ENCODE data around the gene NFATC1. TPM values are rescaled to one million over a fixed set of nuclear protein-coding genes. Genes with fewer than 3 reads are reported as not detected.
"Not testable (repeated sequence)": the region's sequence is repeated elsewhere in the genome, so short reads cannot be mapped to it uniquely, and the experiment has no call there.

Gene NFATC1
- total RNA-seq, 1 donor from 2014 or later = 1.1 TPM

DNA sequence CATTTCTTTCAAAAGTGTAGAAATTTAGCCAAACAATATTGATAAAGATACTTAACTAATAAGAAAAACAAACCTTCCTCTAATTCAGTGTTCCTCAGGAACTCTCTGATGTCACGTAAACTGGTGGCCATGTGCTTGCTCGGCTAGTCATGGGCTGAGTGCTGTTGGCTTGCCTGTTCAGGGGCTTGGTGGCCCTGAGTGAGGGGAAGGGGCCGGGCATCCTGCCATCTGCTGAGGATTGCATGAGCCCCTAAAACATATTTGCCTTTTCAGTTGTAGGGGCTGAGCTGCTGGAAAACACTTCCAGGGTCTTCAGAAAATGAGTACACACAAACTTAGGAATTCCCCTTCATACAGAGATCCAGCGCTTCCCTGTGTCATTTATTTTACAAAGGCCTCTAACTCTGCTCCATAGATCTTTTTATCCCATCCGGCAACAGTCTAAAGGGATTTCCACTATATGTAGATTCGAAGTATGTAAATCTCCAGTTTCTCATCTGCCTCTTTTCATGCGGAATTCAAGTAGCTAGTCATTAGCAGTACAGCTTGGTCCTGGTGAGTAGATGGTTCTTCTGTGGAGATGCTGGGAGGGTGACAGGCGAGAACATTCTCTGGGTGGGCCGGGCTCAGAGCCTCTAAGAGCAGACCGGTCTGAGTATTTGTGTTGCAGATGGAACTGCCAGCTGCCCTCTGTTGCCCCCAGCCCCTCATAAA, 20.1 kb upstream of the NFATC1 start:
- DNase-seq (ENCODE audit: low read depth) = no peak

- not testable (repeated sequence) for DNase-seq (ENCODE audit: low read depth)
Observed at GRCh38 chr18:79376661-79377060, 19.1 kb upstream of the NFATC1 start.

- no peak for DNase-seq (ENCODE audit: low read depth)
Observed at GRCh38 chr18:79377187-79377891, 18.4 kb upstream of the NFATC1 start.

- peak; percentile 44 for DNase-seq (ENCODE audit: low read depth)
Observed at GRCh38 chr18:79378536-79379250, 17.0 kb upstream of the NFATC1 start.

- DNase-seq (ENCODE audit: low read depth) = no peak
Observed at GRCh38 chr18:79379251-79379905, 16.4 kb upstream of the NFATC1 start.

- no peak for DNase-seq (ENCODE audit: low read depth)
Observed at GRCh38 chr18:79379931-79380815, 15.6 kb upstream of the NFATC1 start.

DNA sequence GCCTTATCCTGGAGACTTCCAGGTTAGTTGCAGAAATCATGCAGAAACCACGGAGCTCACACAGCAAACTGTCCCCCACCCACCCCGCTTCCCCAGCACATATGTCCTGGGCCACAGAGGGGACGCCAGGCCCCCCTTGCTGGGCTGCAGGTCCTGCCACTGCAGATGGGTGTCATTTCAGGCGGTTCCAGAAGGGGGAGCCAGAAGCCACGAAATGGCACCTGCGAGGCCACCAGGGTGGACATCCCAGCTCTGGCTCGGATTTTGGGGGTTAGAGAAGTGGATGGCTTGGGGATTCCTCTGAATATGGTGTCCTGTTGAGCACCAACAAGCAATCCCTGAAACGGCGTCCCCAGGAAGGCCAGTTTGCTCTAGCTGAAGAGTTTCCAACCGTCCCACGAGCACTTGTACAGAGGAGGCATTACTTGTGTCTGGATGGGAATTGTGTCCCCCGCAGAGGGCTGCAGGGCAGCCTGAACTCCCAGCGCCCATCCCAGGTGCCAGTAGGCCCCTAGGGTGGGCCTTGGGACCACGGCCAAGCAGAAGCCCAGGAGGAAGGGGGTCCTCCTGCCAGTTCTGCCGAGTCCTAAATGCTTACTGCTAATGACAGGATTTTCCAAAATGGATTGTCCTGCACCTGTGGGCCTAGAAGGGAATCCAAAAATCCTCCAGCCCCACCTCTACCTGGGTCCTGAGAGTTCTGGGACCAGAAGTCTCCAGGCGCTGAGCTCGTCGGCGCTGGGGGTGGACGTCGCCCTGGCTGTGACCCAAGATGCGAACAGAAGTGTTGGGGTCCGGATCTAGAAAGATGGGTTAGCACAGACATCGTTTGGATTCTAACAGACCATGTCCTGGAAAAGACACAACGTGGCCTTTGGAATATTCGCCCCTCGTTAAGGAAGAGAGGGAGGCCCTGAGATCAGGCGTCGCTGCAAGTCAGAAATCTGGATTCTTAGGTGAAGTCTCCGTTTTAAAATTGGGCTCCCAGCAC, 14.6 kb upstream of the NFATC1 start:
- DNase-seq (ENCODE audit: low read depth) = no peak

- DNase-seq (ENCODE audit: low read depth) = no peak
Observed at GRCh38 chr18:79381811-79382311, 13.9 kb upstream of the NFATC1 start.

GRCh38 chr18:79382681-79383387, 12.9 kb upstream of the NFATC1 start:
- DNase-seq (ENCODE audit: low read depth) = no peak

GRCh38 chr18:79383388-79384056, 12.2 kb upstream of the NFATC1 start:
- no peak for DNase-seq (ENCODE audit: low read depth)

GRCh38 chr18:79384151-79384807, 11.5 kb upstream of the NFATC1 start:
- DNase-seq (ENCODE audit: low read depth) = no peak

GRCh38 chr18:79384834-79385233, 10.9 kb upstream of the NFATC1 start:
- DNase-seq (ENCODE audit: low read depth) = no peak

- no peak for DNase-seq (ENCODE audit: low read depth)
Observed at GRCh38 chr18:79385326-79385707, 10.4 kb upstream of the NFATC1 start.

DNA sequence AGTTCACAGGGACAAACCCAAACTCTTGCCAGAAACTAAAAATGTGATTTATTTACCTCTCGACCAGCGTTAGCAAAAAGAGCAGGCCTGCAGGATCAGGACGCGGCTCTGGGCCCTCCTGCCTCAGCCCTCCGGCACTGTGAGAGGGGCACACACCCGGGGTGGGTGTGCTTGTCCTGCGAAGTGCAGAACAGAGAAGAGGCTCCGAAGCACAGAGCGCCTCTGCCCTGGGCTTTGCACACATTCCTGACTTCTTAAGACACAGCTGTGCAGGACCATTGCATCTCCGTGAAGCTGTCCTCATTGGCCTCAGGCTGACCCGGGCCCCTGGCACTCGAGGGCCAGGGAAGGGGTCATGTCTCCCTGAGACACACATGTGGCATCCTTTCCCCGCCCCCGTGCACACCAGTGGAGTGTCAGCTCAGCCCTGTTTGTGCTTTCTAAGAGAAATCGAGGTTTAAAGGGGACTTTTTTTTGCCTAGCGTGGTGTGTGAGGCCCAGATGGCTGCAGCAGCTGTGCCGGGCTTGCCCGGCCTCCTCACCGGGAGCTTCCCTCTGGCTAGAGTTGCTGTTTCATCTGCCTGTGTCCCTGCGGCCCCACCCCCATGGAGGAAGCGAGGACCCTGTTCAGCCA, 9.9 kb upstream of the NFATC1 start:
- no peak for DNase-seq (ENCODE audit: low read depth)

GRCh38 chr18:79386547-79386946, 9.2 kb upstream of the NFATC1 start:
- DNase-seq (ENCODE audit: low read depth) = no peak

- no peak for DNase-seq (ENCODE audit: low read depth)
Observed at GRCh38 chr18:79387214-79387613, 8.5 kb upstream of the NFATC1 start.

DNA sequence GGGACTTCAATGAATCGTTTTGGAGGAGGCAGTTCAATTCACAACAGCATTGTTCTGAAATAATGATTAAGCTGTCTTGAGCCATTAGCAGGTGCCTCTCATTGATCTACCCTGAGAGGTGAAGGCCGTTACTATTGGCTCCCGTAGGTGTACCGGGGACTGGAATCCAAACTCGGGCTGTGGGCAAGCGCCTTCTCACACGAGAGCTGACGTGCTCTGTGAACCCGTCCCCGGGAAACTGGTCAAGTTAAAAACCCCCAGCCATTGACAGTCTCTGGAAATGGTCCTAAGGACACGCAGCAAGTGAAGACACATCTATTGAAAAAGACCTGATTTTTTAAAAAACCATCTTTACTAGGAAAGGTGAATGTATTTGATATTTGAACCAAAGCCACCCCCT, 8.1 kb upstream of the NFATC1 start:
- DNase-seq (ENCODE audit: low read depth) = no peak

DNA sequence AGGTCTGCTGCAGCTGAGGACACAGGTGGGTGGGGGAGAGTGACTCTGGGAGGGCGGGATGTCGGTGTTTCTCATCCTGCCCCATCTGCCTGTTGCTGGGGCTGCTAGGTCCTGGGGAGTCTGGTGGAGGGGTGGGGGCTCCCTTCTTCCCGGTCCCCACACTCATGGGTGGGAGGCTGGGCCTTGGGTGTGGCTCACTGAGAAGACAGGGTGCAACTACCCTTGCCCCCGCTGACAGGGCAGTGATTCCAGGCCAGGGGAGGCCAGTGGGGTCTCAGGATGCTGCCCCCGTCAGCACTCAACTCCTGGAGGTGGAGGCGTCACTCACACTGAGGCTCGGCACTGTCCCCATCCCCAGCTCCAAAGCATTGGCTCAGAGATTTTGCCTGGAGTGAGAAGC, 7.7 kb upstream of the NFATC1 start:
- no peak for DNase-seq (ENCODE audit: low read depth)

Data from renal cortical epithelial cell (primary cell).